GM21381 (cell line): ENCODE results near the gene PTPRT.

Source experiments
- ATAC-seq: cut with Tn5 transposase; IDR thresholded peaks from one replicate; pipeline ENCODE4 v1.9.1; 2021; ENCODE audit warnings: mild to moderate bottlenecking, moderate library complexity; ENCODE audit not compliant: unreplicated experiment

Gene PTPRT

DNA sequence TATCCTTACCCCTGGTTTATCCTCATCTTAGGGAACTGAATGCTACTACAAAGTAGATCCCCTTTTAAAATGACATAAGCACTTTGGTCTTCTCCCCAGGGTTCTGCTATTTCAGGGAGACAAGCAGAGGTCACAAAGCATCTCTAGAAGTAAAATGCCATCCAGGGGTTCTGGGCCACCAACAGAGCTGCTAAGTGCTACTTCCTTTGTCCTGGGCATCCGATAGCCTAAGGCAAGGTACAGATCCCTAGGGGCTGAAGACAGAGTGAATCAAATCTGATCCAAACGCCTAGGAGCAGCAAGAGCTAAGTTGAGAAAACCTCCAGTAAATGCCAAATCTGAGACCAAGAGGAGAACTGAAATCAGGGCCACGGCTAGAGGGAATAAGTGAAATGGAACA lies 161.2 kb downstream of the PTPRT start:
- ATAC-seq, result no peak

DNA sequence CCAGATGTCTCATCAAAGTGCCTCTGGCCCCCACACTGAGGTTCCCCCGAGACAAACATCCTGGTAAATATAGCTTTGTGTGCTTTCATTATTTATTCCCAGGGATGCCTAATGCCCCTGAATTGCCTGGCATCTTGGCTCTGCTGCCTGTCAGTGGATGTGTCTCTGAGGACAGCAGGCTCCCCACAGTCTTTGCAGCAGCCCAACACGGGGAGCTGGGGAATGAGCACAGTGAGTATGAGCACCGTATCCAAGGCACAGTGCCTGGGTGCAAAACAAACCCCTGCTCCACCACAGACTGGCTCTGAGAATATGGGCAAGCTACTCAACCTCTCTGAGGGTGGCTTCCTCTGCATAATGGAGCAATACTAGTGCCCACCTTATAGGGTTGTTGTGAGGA lies 165.9 kb downstream of the PTPRT start:
- ATAC-seq, result no peak

DNA sequence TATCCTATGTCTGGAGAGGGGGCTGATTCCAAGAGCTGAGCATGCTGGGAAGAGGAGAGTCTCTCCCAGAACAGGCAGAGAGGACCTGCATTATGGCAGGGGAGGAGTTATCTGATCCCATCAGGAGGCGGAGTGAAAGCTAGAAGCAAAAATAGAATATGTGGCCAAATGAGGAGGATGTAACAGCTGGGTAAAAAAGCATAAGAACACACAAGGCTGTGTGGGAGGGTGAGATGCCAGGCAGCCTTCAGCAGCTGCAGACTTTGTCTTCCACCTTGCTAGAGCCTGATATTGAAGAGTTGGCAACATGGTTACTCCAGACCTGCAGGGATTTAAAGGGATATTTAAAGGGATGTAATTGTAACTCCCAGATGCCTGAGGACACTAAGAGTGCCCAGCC lies 167.1 kb downstream of the PTPRT start:
- no peak for ATAC-seq

DNA sequence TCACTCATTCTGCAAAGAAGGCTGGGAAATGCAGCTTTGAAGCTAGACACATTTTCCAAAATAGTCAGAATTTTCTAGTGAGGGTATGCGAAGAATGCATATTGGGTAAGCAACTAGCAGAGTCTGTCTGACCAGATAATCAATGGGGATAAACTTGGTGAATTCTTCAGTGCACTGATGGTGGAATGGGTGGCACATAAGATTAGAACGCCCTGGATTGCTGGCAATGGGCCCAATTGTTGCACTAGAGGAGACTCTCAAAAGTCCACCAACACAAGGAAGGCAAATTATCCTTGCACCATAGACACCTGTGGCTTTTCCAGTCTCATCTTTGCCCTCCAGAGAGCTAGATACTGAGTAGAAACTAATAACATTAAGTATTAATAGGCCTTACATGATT lies 167.6 kb downstream of the PTPRT start:
- no peak for ATAC-seq

DNA sequence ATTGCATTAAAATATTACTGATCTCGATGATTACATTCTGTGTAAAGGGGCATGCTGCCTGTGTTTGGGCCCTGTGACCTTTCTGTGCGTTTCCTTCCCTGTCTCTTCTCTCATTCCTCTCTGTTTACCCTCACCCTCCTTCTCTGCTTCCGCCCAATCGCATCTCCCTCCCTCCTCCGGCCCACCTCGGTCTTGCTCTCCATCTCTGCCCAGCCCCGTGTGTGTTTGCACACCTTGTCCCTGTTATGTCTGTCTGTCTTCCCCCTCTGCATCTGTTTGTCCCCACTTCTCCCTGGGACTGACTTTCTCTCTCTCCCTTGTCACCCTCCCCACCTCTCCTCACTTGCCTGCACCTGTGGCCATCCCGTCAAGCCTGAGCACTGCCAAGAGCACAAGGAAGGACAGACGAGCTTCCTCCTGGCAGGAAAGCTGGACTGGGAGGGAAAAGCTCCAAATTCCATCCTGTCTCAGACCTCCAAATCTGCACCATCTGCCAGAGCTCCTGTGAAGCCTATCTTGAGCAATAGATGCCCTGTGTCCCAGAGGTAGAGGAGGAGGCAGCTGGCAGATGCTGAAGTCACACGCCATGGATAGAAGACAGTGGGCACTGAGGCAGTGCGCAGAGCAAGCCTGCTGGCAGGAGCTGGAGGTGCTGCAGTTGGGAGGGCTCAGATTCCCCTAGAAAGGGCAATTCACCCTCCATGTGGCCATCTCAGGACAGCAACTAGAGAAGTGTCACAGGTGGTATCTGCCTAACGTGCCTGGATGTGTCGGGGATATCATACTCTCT lies 172.3 kb downstream of the PTPRT start:
- no peak for ATAC-seq

DNA sequence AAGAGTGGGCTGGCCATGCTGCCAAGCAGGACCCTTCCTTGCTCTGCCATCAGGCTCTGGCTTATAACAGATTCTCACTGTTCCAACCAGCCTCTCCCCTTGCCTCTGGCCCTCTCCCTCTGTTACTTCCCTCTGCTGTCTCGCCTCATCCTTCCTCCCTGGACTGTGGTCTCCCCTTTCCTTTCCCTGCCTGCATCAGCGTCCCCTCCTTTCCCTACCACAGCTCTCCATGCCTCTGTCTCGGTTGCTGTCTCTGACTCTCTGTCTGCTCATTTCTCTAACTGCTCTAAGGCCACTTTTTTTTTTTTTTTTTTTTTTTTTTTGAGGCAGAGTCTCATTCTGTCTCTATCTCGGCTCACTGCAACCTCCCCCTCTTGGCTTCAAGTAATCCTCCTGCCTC lies 173.4 kb downstream of the PTPRT start:
- no peak for ATAC-seq

DNA sequence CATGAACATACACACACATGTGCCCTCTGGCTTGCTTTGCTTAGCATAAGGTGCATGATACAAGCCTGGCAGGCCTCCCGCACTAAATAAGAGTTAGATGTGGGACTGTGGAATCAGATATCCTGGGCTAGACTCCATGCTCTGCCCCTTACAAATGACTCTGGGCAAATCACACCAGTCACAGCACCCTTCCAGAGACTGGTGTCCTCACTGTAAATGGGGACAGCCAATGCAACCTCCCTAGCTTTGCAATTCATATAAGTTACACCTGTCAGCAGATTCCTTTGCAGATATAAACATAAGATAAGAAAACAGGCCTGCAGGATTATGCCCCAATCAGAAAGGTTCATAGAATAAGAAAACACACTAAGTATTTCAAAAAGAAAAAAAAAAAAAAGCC lies 174.1 kb downstream of the PTPRT start:
- no peak for ATAC-seq

DNA sequence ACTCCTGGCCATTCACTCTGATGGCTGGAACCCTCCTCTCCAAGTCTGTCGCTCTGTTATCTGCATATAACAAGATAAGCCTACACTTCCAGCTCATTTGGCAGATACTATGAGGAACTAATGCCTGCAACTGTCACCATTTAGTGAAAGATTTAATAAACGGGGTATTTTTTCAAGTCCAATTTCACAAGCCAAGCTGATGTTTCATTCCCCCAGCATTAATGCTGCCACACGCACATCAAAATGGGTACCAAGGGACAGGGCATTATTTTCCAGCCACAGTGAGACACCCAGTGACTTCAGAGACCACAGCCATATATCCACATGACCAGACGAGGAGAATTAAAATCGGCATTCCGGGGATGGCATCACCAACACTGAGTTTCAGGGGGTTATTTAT lies 175.5 kb downstream of the PTPRT start:
- ATAC-seq, result no peak

DNA sequence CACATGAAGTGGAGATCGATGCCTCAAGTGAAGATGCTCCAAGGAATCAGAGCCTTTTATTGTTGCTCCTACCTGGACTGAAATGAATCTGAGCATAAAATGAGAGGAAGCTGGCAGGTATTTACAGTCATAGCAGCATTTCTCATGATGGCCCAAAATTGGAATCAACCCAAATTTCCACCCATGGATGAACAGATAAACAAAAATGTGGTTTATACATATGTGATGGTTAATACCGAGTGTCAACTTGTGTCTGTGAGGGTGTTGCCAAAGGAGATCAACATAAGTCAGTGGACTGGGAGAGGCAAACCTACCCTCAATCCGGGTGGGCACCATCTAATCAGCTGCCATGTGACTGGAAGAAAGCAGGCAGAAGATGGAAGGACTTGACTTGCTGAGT lies 178.2 kb downstream of the PTPRT start:
- ATAC-seq, result no peak

DNA sequence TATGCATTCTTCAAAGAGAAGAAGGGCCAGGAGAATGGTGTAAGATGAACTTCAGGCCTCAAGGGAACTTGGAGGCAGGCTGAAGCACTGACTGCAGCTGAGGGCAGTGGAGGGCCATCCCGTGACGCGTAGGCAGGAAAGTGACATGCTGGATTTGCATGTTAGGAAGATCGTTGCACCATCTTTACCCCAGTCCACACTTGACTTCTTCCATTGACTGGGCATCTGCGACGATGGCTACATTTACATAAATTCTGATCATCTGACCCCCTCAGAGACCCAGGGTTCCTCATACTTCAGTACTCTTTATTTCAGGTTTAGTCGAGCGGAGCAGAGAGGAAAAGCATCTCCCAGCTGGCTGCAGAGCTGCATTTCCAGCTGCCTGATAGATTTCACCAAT lies 180.2 kb downstream of the PTPRT start:
- ATAC-seq, result no peak

DNA sequence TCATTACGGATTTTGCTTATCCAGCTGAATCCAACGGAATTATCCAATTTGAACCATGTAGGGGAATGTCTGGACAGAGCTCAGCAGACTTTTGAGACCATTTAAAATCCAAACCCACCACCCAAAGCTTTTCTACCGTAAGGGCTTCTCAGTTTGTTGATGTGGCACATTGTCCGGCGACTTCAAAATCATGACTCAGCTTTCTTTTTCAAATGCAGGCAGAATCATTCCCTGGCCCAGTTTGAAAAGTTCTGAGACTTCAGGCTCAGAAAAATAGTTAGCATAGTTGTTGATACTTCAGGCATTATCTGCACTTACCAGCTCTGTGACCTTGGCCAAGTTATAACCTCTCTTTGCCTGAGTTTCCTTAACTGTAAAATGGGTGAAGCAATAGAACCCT lies 182.2 kb downstream of the PTPRT start:
- ATAC-seq, result no peak

DNA sequence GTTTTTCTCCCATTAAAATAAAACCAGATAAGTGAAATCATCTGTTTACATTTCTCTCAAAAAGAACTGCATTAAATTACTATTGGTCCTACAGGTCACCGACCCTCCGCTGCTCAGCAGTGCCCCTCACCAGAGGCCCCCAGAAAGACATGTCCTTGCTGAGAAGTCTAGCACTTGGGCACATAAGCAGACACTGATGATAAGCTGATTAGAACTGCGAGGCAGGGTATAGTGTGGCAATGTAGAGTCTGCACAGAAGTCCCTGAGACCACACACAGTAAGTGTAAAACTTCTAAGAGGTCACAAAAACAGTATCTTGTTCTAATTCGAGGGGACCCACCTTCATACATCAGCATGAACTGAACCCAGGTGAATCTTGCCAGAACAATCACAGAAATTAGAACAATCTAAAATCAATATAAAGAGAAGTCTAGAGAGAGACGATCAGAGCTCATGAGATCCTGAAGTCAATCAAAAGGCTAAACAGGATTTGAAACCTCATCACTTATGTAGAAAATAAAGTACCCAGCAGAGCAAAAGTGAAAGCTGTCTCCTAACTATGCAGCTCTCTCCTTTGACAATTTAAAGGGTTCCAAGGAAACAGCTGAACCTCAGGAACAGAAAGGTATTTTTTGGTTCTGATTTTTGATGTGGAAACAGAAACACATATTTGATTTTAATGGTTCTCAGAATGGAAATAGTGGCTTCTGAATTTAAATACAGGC lies 182.9 kb downstream of the PTPRT start:
- ATAC-seq, result no peak

DNA sequence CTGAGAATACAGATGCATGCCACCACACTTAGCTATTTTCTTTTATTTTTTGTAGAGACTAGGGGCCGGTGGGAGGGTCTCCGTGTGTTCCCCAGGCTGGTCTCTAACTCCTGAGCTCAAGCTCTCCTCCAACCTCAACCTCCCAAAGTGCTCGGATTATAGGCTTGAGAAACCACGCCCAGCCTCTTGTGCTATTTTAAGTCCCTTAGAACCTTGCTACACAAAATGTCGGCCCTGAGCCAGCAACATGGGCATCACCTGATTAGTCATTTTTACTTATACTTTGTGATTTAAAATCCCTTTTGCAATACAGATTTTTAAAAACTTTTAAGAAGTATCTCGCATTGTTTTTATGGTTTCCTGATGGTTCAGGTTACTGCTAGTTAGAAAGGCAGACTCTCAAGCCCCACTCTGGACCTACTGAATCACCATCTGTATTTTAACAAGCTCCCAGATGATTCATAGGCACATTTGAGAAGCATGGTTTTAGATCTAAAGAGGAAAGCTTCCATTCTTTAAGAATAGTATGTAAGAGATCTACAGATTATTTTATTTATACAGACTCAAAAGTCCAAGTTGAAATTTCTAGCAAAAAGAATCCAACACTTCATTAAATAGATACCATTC lies 186.3 kb downstream of the PTPRT start:
- no peak for ATAC-seq

DNA sequence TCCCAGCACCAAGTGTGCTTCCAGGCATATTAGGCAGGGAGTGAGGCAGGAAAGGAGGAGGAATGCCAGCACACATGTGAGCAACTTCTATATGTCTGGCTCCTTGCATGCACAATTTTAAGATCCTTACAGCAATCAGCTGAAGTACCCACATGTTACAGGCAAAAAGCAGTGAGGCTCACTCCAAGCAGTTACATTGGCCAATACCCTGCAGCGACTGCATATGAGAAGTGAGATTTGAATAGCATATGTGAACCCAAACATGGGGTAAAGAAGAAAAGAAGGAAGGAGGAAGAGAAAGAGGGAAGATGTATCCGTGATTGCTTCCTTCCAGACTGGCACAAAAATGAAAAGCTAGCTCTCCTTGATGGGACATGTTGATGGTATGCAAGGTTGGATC lies 193.6 kb downstream of the PTPRT start:
- ATAC-seq, result no peak

DNA sequence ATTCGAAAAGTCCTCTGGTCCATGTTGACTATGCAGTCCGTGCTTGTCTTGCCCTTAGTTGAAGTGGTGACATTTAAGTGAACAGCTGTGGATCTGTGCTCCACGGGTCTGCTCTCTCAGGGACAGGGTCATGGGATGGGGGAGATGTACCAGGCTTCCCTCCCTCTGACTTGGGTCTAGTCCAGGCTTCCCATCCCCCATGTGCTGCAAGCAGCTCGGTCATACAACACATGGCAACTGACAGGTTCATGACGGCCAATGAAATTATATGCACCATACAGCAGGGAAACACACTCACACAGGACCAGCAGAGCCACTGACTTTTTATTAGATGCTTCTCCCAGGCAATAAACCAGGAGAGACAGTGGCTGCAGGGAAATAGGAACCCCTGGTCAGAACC lies 201.4 kb downstream of the PTPRT start:
- ATAC-seq, result no peak

DNA sequence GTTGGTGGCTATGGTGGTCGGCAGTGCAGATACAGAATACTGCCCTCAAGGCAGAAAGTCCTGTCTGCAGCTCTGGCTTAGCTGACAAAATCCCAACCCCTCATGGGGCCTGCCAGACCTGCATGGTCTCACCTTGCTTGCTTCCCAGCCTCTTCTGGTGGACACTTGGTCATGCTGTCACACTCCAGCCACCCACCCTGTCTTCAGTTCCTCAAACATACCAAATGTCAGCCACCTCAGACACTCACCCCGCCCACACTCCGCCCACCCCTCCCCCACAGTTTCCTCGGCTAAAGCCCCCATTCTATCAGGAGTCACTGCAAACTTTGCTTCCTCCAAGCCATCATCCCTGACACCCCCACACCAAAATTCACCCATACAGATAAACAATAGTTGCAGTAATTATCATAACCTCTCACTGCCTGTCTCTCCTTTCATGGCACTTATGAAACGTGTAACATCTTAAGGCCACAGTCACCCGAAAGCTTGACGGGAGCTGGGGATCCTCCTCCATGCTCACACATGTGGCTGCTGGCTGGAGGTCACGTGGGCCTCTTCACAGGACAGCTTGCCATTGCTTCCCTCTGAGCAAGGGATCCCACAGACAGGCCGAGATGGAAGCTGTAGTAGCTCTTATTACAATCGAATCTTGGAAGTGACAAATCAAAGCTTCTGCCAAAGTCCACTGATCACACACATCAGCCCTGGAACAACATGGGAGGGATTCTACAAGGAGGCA lies 202.2 kb downstream of the PTPRT start:
- no peak for ATAC-seq

DNA sequence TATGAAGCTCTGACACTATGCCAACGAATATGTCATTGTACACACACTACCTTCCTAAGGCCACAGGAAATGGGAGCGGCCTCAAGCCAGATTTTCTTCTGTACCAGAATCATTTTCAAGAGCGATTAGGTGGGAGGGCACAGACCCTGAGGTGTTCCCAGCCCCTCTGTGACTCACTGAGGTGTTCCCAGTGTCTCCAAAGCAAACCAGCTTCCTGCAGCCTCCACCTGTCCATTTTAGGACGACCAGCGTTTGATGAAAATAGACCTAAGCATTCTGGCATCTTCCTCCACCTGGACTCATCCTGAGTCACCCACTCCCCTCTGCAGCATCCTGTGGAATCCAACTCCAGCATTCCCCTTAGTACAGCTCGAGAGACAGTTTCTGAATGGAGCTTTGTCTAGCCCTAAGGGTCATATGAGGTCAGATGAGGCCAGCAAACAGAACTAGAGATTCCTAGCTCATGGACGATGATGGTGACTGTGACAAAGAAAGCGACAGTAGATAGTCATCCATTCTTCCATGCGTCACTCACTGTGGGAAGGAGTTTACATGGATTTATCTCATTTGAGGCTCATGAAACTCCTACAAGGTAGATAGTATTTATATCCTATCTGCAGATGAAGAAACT lies 203.4 kb downstream of the PTPRT start:
- ATAC-seq, result no peak

DNA sequence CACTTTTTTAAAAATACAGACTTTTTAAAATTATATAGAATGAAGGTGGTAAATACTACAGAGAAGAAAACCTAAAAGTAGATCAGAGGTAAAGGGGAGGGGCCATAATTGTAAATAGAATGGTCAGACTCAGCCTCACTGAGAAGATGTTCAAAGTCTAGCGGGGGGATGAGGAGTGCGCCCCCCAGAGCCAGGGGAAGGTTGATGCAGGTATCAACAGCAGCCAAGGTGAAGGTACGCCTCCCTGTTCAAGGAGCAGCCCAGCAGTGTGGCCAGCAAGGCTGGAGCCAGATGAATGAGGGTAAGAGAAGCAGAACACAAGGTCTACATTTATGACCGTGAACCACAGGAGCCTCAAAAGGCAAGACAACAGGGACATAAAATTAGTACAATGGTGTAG lies 204.1 kb downstream of the PTPRT start:
- no peak for ATAC-seq

DNA sequence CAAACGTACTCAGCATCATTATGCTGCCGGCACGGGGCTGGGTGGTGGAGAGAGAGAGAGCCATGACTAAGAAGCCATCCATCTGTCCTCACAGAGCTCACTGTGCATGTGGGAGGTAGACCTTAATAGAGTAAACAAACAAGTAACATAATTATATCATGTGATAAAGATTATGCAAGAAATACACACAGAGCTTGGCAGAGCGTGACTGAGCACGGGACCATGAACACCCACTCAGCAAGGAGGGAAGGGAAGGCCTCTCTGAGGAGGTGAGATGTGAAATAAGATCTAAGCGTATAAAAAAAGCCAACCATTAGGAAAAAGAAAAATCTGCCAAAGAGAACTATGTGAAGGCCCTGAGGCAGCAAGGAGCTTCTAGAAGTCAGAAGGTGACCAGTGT lies 207.5 kb downstream of the PTPRT start:
- no peak for ATAC-seq

DNA sequence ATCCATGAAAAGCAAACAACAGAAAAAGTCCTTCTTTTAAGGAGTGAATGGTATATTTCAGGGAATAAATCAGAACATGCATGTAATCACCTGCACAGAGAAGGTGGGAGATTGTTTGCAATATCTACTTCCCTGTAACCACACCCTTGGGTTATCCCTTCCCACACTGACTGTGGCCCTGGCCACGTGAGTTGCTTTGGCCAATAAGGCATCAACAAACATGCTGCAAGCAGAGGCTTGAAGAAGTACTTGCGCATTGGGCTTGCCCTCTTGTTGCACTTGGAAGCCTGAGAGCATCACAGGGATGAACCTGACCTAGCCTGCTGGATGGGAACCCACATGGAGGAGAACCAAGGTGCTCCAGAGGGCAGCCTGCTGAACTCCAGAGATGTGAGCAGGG lies 208.5 kb downstream of the PTPRT start:
- no peak for ATAC-seq

DNA sequence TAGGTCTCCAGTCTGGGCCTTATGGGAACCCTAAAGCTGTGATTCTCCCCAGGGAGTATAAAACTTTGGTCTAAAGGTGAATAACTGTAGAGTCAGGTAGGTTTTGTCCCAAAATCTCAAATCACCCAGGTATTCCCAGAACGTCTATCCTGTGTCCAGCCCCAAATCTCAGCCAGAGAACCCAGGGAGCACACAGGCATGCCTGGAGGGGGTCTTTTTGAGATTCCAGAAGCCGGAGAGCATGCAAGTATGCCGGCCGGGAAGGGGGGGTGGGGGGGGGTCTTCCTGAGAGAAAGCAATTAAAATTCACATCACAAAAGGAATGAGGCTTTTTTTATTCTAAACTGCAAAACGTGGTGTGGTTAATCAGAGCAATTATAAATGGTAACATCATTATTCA lies 210.0 kb downstream of the PTPRT start:
- ATAC-seq, result no peak
